ENCODE measurements around the gene CLDN6.

CLDN6 gene

GRCh38 chr16:3028716-3029319 lies 10.8 kb upstream of the CLDN6 start:
- DNase-seq (ENCODE audit: low spot score) = no peak

GRCh38 chr16:3027983-3028715 lies 10.2 kb upstream of the CLDN6 start:
- DNase-seq (ENCODE audit: low spot score) = peak; percentile 40

- no peak for DNase-seq (ENCODE audit: low spot score)
Measured at GRCh38 chr16:3027489-3027795, 9.5 kb upstream of the CLDN6 start.

GRCh38 chr16:3026609-3027488 lies 8.9 kb upstream of the CLDN6 start:
- no peak for DNase-seq (ENCODE audit: low spot score)

GRCh38 chr16:3026003-3026378 lies 8.0 kb upstream of the CLDN6 start:
- DNase-seq (ENCODE audit: low spot score) = no peak

- DNase-seq (ENCODE audit: low spot score) = no peak
Measured at GRCh38 chr16:3025032-3026002, 7.3 kb upstream of the CLDN6 start.

- peak; percentile 96 for DNase-seq (ENCODE audit: low spot score)
Measured at GRCh38 chr16:3023669-3024478, 5.9 kb upstream of the CLDN6 start, which contains the start of the genes HCFC1R1 and THOC6. TSS of gene HCFC1R1 (minus strand) at chr16:3023942. CDS start at chr16:3023941, 1 bp downstream. TSS of gene THOC6 (plus strand) at chr16:3024035. CDS start at chr16:3024327, 292 bp downstream.

GRCh38 chr16:3023415-3023668 lies 5.4 kb upstream of the CLDN6 start:
- no peak for DNase-seq (ENCODE audit: low spot score)

- DNase-seq (ENCODE audit: low spot score) = no peak
Measured at GRCh38 chr16:3022684-3023414, 4.9 kb upstream of the CLDN6 start.

GRCh38 chr16:3022208-3022683 lies 4.3 kb upstream of the CLDN6 start:
- peak; percentile 33 for DNase-seq (ENCODE audit: low spot score)

GRCh38 chr16:3021449-3022207 lies 3.6 kb upstream of the CLDN6 start:
- peak; percentile 26 for DNase-seq (ENCODE audit: low spot score)

- DNase-seq (ENCODE audit: low spot score) = peak; percentile 27
Measured at GRCh38 chr16:3020604-3021448, 2.8 kb upstream of the CLDN6 start.

- DNase-seq (ENCODE audit: low spot score) = peak; percentile 52
Measured at GRCh38 chr16:3020247-3020603, 2.2 kb upstream of the CLDN6 start, which contains the start of gene TNFRSF12A. TSS of gene TNFRSF12A (plus strand) at chr16:3020368. CDS start at chr16:3020398, 30 bp downstream.

GRCh38 chr16:3019594-3020246 lies 1.7 kb upstream of the CLDN6 start:
- no peak for DNase-seq (ENCODE audit: low spot score)

- no peak for DNase-seq (ENCODE audit: low spot score)
Measured at GRCh38 chr16:3017344-3017743, 639 bp downstream of the CLDN6 start.

GRCh38 chr16:3015865-3016521 lies 2.0 kb downstream of the CLDN6 start:
- DNase-seq (ENCODE audit: low spot score) = no peak

- no peak for DNase-seq (ENCODE audit: low spot score)
Measured at GRCh38 chr16:3014971-3015370, 3.0 kb downstream of the CLDN6 start.

Data from globus pallidus (tissue), 1 donor.